ENCODE data around the gene HUWE1. TPM values are rescaled to one million over a fixed set of nuclear protein-coding genes. Genes with fewer than 3 reads are reported as not detected.

HUWE1 gene
- total and polyA plus RNA-seq, 9 of the 15 experiments (the other 6 are each of a cell fraction or from before 2014, with no cell fraction given) = 23.9 to 204 (median 65.1) TPM

DNA sequence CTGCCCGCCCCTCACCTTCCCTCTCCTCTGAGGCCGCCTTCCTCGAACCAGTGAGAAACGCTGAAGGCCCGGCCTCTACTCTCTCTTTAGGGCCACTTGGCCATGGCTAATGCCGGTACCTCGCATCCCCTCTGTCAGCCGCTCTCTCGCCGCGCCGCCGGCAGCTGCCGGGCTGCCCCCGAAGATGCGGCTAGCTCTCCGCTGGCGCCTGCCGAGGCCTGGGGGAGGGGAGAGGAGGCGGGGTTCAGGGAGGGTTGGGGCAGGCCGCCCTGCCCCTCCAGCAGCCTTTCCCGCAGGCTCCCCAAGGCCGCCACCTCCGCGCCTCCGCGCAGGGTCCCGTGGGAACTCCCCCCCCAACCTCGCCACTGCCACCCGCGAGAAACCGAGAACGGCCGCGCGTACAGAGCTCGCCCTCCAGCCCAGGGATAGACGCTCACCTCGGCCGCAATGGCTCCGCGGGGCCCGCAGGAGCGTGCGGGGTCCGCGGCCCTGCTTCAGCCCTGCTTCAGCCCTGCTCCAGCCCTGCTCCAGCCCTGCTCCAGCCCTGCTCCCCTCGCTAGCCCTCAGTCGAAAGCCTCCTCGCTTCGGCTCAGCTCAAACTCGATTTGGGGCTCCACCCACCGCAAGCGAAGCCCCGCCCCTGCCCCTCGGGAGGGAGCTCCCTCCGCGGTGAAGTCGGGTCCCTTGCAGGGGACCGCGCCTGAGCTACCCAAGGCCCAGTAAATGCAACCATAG, at the start of gene HUWE1 (continued):
- TF ChIP-seq, protein P1, sequence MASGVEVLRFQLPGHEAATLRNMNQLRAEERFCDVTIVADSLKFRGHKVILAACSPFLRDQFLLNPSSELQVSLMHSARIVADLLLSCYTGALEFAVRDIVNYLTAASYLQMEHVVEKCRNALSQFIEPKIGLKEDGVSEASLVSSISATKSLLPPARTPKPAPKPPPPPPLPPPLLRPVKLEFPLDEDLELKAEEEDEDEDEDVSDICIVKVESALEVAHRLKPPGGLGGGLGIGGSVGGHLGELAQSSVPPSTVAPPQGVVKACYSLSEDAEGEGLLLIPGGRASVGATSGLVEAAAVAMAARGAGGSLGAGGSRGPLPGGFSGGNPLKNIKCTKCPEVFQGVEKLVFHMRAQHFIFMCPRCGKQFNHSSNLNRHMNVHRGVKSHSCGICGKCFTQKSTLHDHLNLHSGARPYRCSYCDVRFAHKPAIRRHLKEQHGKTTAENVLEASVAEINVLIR (CRISPR knock-in tag; IDR thresholded peaks at IDR 0.05) = no peak
- no peak for TF ChIP-seq ERF (CRISPR knock-in tag; IDR thresholded peaks at IDR 0.05)
- no peak for TF ChIP-seq PHB (CRISPR knock-in tag; IDR thresholded peaks at IDR 0.05)
- no peak for TF ChIP-seq ZKSCAN8 (CRISPR knock-in tag; IDR thresholded peaks at IDR 0.05)
- TF ChIP-seq TSC22D4 (tag; IDR thresholded peaks at IDR 0.05) = no peak
- no peak for TF ChIP-seq NCOA4 (IDR thresholded peaks at IDR 0.05; ENCODE audit: partially characterized antibody)
- TF ChIP-seq PCBP1 (IDR thresholded peaks at IDR 0.05; ENCODE audit: low read depth, low read length, poor library complexity, severe bottlenecking) = peak; percentile 86
- TF ChIP-seq ZKSCAN3 (CRISPR knock-in tag; IDR thresholded peaks at IDR 0.05) = no peak
- TF ChIP-seq TOE1 (IDR thresholded peaks at IDR 0.05; ENCODE audit: borderline replicate concordance) = no peak
- TF ChIP-seq TOE1 (CRISPR knock-in tag; IDR thresholded peaks at IDR 0.05; ENCODE audit: borderline replicate concordance, low read depth) = no peak
- no peak for TF ChIP-seq CBFA2T2 (conservative IDR thresholded peaks at IDR 0.05)
- TF ChIP-seq, protein P2, sequence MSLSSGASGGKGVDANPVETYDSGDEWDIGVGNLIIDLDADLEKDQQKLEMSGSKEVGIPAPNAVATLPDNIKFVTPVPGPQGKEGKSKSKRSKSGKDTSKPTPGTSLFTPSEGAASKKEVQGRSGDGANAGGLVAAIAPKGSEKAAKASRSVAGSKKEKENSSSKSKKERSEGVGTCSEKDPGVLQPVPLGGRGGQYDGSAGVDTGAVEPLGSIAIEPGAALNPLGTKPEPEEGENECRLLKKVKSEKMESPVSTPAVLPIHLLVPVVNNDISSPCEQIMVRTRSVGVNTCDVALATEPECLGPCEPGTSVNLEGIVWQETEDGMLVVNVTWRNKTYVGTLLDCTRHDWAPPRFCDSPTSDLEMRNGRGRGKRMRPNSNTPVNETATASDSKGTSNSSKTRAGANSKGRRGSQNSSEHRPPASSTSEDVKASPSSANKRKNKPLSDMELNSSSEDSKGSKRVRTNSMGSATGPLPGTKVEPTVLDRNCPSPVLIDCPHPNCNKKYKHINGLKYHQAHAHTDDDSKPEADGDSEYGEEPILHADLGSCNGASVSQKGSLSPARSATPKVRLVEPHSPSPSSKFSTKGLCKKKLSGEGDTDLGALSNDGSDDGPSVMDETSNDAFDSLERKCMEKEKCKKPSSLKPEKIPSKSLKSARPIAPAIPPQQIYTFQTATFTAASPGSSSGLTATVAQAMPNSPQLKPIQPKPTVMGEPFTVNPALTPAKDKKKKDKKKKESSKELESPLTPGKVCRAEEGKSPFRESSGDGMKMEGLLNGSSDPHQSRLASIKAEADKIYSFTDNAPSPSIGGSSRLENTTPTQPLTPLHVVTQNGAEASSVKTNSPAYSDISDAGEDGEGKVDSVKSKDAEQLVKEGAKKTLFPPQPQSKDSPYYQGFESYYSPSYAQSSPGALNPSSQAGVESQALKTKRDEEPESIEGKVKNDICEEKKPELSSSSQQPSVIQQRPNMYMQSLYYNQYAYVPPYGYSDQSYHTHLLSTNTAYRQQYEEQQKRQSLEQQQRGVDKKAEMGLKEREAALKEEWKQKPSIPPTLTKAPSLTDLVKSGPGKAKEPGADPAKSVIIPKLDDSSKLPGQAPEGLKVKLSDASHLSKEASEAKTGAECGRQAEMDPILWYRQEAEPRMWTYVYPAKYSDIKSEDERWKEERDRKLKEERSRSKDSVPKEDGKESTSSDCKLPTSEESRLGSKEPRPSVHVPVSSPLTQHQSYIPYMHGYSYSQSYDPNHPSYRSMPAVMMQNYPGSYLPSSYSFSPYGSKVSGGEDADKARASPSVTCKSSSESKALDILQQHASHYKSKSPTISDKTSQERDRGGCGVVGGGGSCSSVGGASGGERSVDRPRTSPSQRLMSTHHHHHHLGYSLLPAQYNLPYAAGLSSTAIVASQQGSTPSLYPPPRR (CRISPR knock-in tag; IDR thresholded peaks at IDR 0.05; ENCODE audit: borderline replicate concordance) = no peak
- TF ChIP-seq, protein P3, sequence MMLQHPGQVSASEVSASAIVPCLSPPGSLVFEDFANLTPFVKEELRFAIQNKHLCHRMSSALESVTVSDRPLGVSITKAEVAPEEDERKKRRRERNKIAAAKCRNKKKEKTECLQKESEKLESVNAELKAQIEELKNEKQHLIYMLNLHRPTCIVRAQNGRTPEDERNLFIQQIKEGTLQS (IDR thresholded peaks at IDR 0.05) = no peak
- TF ChIP-seq, protein P3 (CRISPR knock-in tag; conservative IDR thresholded peaks at IDR 0.05) = no peak
- TF ChIP-seq ZNF668 (CRISPR knock-in tag; IDR thresholded peaks at IDR 0.05) = no peak
- TF ChIP-seq ZNF707 (CRISPR knock-in tag; conservative IDR thresholded peaks at IDR 0.05) = no peak
- TF ChIP-seq GTF2E2 (tag; IDR thresholded peaks at IDR 0.05) = no peak
- TF ChIP-seq RBM22 (IDR thresholded peaks at IDR 0.05; ENCODE audit: low read depth, low read length, poor library complexity, severe bottlenecking) = no peak
- peak; percentile 40; the same call in 1 of the 2 replicates for TF ChIP-seq MTA3 (IDR thresholded peaks at IDR 0.05; ENCODE audit: borderline replicate concordance)
- TF ChIP-seq EZH2 (IDR thresholded peaks at IDR 0.05; ENCODE audit: borderline replicate concordance, low read depth, low read length) = no peak
- TF ChIP-seq TAF7 (tag; IDR thresholded peaks at IDR 0.05) = no peak; the same call in 1 of the 2 replicates
- TF ChIP-seq ESRRB (CRISPR knock-in tag; IDR thresholded peaks at IDR 0.05; ENCODE audit: borderline replicate concordance) = no peak
- TF ChIP-seq, protein P4, sequence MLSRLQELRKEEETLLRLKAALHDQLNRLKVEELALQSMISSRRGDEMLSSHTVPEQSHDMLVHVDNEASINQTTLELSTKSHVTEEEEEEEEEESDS (CRISPR knock-in tag; IDR thresholded peaks at IDR 0.05) = no peak

Measured in K562 (cell line).